C4-2B (cell line): ENCODE data around the gene FXYD5.

Source experiments
- H3K27ac ChIP-seq: fragments of 450-650 bp; 2 replicates; pipeline ENCODE4 v1.5.1; 2017
- CTCF ChIP-seq: fragments of 450-650 bp; conservative IDR thresholded peaks from 2 replicates; pipeline ENCODE4 v1.5.1; 2017; ENCODE audit warnings: mild to moderate bottlenecking
- ZFX ChIP-seq: fragments of 450-650 bp; IDR thresholded peaks from 2 replicates; pipeline ENCODE4 v1.6.1; 2017

FXYD5 gene

DNA sequence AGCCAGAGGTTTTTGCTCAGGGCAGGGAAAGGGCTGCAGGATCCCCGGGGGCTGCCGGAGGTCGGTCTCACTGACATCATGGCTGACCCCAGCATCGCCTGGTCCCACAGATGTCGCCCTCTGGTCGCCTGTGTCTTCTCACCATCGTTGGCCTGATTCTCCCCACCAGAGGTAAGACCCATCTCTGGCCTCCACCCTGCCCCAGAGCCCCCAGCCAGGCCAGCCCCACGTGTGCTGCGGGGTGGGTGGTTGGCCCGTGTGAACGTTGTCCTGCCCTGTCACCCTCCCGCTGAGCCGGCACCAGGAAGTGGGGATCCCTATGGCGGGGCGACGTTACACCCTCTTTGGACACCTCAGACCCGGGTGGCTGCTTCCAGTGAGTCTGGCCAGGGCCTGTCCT lies 906 bp downstream of the FXYD5 start:
- TF ChIP-seq CTCF (no peak), ZFX (no peak)
- H3K27ac ChIP-seq, result no peak overlapping the region

GRCh38 chr19:35155981-35156672 lies 1.6 kb downstream of the FXYD5 start:
- TF ChIP-seq CTCF (no peak), ZFX (no peak)
- no peak overlapping the region for H3K27ac ChIP-seq

DNA sequence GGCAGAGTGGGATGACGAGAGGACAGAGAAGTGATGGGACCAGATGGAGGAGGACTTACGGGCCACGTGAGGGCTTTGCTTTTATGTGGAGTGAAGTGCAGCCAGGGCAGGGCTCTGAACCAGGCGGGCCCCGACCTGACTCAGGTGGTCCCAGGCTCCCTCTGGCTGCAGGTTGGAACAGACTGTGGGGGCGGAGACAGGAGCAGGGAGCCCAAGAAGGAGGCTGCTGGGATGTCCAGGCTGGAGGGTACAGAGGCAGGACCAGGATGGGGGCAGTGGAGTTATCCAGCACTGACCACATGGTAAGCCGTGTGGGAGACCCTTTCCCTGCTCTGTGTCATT lies 2.1 kb downstream of the FXYD5 start:
- H3K27ac ChIP-seq, result no peak overlapping the region
- TF ChIP-seq ZFX, result no peak
- TF ChIP-seq CTCF, result no peak

DNA sequence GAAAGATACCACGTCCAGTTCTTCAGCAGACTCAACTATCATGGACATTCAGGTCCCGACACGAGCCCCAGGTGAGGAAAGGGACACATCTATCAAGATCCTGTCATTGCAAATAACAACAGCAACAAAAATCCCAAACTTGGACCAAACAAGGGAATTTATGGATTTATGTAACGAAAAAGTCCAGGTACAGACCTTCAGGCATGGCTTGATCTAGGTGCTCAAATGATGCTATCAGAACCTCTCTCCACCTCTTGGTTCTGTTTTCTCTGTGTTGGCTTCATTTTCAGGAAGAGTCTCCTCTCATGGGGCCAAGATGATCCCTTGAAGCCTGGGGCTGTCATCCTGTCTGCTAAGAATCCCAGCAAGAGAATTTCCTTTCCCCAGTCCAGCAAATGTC lies 2.9 kb downstream of the FXYD5 start:
- H3K27ac ChIP-seq, result no peak overlapping the region
- TF ChIP-seq ZFX (no peak), CTCF (no peak)

- no peak overlapping the region for H3K27ac ChIP-seq
- TF ChIP-seq CTCF (no peak), ZFX (no peak)
These were observed 5.1 kb downstream of the FXYD5 start for GRCh38 chr19:35159606-35160005.

DNA sequence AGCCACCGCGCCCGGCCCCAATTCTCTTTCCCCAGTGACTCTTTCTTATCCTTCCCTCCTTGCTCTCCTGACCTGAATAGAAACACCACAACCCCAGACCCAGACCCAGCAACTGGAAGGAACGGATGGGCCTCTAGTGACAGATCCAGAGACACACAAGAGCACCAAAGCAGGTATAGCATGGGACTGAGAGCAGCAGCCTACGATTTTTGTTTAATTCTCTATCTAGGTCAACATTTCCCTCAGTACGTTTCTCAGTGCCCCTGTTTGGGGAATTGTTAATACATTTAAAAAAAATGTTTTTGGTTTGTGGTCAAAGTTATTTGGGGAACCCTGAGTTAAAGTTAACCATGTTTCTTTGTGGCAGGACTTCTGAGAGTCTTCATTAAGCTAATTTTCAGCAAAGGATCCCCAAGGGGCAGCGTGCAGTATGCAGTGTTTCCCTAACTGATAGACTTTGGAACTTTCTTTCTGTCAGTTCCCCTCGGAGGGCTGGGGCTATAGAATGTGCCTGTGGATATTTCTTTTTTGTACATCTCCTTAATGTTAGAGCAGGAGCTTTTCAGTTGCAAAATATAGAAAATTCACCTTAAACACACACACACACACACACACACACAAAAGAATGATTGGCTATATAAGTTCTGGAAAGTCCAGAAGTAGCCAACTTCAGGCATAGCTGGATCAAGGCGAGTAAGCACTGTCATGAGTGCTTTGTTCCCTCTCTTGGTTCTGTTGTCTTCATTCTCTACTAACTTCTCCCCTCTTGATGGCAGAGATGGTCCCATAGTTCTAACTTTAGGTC lies 6.3 kb downstream of the FXYD5 start:
- TF ChIP-seq ZFX (no peak), CTCF (no peak)
- no peak overlapping the region for H3K27ac ChIP-seq

DNA sequence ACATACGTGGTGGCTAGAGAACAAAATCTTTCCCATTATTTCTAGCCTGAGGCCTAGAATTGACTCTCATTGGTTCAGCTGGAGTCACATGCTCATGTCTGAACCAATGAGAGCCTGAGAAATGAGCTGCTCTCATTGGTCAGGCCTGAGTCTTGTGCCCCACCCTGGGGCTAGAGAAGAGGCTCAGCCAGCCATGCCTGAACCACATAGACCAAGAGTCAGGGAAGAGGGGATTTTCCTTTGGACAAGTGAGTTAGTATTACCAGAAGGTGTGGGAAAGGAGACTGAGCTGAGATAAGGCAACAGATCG lies 6.9 kb downstream of the FXYD5 start:
- no peak overlapping the region for H3K27ac ChIP-seq
- TF ChIP-seq CTCF (no peak), ZFX (no peak)
